ENCODE results near the gene CPZ.
"Not testable (repeated sequence)": the region's sequence is repeated elsewhere in the genome, so short reads cannot be mapped to it uniquely, and the experiment has no call there.

CPZ gene

DNA sequence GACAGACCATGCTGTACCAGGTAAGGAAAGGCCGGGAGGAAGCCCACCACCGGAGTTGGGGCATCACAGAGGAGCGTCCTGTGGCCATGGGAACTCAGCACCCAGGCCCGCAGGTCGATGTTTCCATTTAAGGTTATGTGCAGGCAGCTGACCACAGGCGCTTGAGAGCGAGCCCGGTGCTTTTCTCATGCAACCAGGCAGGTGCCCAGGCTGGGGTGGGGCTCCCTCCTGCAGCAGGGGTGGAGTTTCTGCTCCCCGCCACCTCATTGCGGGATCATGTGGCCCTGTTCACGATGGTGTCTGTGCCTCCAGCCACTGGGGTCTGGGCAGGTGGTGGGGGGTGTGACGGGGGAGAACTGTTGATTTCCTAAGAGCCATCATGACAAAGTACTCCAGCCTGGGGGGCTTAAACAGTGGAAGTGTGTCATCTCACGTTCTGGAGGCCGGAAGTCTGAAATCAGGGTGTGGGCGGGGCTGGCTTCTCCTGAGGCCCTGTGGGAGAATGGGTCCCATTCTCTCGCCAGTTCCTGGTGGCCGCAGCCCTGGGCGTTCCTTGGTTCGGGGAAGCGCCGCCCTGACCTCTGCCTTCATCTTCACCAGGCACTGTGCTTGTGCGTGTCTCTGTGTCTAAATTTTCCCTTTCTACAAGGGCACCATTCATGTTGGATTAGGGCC lies 60.9 kb downstream of the CPZ start:
- DNase-seq (ENCODE audit: low spot score): no peak

GRCh38 chr4:8654139-8654538 lies 61.6 kb downstream of the CPZ start:
- DNase-seq (ENCODE audit: low spot score): not testable (repeated sequence)

DNA sequence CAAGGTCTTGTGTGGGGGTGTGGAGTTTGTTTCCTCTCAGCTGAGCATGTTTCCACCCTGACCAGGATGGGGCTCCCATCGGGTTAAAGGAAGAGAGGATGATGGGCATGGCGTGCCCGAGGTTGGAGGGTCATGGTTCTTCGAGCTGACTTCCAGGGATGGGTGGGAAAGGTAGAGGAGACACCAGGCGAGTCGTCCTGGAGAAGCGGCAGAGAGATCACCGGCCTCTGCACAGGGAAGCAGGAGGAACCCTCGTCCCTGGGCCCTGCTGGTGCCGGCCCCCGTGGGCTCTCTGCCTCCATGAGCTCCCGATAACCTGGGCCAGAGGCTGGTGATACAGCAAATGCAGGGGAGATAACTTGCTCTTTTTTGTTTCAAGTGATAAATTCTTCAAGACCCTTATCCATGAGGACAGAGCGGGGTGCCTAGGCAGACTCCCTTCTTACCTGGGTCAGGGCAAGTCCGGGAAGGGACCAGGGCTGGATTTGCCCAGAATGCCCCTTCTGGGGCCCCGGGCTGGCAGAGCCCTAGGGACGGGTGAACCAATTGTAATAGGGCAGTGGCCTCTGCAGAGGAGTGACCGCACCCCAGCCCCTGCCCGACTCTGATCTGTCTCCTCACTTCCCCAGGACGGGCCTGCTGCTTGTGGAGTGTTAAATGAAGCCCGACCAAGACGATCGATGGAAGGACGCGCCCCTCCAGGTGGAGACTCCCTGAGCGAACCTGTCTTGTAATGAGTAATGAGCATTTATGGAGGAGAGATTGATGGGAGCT lies 63.0 kb downstream of the CPZ start:
- DNase-seq (ENCODE audit: low spot score): no peak

DNA sequence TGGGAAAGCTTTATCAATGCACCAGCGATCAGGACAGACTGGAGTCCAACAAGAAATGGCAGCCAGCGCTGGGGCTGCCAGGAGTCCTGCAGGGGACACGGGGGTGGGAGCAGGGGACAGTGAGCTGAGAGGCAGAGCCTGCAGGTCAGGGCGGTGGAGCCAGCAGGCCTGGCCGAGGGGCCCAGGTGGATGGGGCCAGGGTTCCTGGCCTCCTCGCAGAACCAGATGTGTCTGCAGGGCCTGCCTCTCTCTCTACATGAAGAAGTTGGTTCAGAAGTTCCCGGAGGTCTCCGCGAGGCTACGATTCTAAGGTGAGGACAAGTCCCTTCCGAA lies 63.6 kb downstream of the CPZ start:
- DNase-seq (ENCODE audit: low spot score): no peak

DNA sequence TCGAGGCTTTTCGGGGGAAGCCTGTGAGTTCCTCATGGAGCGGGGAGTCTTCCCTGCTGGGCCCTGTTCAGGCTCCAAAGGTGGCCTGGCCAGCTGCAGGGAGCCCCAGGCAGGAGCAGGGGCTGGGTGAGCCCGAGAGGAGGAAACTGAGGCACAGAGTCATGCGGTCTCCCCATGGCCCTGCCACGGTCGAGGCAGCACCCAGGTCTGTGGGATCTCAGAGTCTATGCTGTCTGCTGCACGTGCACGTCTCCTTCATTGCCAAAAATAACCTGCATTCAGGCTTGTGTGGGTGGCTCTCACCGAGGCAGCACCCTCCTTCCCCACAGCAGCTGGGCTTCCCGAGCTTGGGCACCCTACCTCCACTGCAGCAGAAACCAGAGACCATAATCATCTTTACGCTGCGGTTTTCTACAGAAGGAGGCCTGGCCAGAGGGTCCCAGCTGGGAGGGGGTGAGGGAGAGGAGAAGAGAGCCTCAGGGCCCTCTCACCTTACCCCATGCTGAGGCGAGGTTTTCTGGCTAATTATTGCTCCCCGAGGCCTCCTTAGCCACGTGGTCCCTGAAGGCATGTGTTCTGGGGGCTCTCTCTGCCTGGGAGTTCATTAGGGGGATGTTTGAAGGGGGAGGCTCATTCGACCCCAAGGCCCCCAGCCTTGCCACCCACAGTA lies 64.3 kb downstream of the CPZ start:
- DNase-seq (ENCODE audit: low spot score): no peak

DNA sequence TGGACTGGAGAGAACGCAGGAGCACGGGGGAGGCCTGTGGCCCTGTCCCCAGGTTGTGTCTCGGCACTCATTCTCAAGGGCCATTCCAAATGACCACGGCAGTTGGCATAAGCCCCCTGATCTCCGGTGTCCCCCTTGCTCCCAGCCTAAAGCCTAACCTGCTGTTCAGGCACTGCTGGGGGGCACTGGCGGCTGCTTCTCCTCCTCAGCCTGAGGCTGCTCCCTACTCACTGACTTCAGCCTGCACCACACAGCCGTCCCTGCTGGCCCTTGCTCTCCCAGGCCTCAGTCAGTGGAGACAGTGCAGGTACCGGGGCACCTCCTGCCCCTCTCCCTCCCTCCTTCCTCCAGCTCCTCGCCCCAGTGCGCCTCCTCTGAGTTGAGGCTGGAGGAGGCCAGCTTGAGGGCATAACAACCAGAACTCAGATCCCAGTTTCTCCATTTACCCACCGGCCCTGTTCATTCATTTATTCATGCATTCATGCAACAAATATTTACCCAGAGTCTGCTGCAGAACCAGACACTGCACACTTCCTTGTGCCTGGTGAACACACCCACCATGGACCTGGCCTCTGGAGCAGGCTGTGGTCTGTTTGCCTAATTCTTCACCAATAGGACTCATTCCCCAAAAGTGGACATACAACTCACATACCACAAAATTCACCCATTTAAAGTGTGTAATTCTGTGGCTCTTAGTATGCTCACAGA lies 65.0 kb downstream of the CPZ start:
- no peak for DNase-seq (ENCODE audit: low spot score)

- DNase-seq (ENCODE audit: low spot score): no peak
Measured at GRCh38 chr4:8662776-8663175, 70.2 kb downstream of the CPZ start.

DNA sequence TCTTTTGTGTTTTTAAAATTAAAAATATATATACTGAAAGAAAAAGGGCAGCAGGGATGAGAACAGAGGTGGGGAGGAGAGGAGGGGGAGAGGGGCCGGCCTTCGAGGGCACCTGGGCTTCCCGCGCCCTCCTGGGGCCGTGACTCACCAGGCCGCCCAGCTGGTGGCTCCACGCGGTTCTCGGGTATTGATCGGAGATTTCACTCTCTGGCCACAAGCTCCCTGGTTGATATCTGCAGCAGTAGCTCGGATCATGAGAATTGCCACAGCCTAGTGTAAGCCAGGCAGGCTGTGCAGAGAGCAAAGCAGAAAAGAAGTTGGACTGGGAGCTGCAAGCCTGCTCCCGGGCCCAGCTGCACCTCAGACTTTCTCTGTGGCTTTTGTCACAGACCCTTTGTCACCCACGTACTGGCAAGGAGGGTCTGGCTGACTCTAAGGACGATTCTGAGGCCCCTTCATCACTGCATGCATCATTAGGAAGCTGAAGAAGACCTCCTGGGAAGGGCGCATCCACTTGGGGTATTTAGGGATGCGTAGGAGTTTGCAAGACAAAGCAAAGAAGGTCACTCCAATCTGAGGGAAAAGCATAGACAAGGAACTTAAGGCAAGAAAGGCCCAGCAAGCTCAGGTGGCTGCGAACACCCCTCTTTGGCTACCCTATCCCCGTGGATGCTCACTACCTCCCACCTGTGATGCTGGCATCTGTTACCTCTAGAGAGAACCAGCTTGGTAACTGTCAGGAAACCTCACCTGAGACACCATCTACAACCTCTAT lies 71.7 kb downstream of the CPZ start:
- no peak for DNase-seq (ENCODE audit: low spot score)

- DNase-seq (ENCODE audit: low spot score): no peak
Measured at GRCh38 chr4:8664976-8665375, 72.4 kb downstream of the CPZ start.

DNA sequence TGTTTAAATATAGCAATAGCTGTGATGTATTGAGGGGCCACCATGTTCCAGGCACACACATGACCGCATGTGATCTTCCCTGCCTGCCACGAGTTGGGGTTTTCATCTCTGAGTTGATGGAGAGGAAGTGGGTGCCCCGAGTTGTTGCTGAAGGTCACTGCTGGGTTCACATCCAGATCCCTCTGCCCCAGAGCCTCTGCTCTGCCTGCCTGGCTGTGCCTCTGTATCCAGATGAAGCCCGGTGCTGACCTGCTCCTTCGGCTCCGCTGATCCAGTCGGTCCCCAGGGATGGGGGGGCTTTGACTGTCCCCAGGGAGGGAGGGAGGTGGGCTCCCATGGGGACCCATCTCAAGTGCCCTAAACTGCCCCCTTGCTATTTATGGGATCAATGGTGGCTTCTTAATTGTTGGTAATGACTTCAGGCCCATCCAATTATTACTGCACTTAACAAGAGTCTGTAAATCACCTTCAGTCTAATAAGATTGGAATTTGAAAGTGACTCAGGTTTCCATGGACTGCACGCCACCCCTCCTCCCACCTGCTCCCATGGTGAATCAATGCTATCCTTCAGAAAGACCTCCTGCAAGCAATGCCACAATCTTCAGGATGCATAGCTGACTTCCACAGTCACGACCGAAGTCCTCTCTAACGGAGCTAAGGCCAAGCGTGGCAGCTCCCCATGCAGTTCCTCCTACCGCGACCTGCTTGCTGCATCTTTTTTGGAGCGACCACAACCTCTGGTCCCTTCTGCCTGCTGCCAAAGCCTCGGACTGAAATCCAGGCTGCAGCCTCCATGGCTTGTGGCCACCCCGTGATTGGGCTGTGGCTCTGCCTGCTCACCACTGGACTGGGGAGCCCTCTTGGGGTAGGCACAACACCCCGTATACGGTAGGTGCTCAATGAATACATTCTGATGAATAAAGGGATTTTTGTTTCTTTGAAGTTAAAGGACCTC lies 73.1 kb downstream of the CPZ start:
- DNase-seq (ENCODE audit: low spot score): no peak

GRCh38 chr4:8666581-8666980 lies 74.0 kb downstream of the CPZ start:
- no peak for DNase-seq (ENCODE audit: low spot score)
